WTC11 (cell line): ENCODE data around the gene DUS1L.

ENCODE experiments used
- CTCF ChIP-seq: fragments of 200-600 bp; IDR thresholded peaks from 2 replicates; pipeline ENCODE4 v1.8.0; 2022; ENCODE audit warnings: antibody characterized with exemption
- FOXJ3 ChIP-seq: sonication (generic); formaldehyde crosslinking; IDR thresholded peaks from 2 replicates; pipeline ENCODE4 v1.9.0; 2021; ENCODE audit warnings: missing genetic modification reagents, mild to moderate bottlenecking, borderline replicate concordance
- IRF2 ChIP-seq: sonication (generic); formaldehyde crosslinking; IDR thresholded peaks from 2 replicates; pipeline ENCODE4 v1.8.0; 2022; ENCODE audit warnings: low read depth, missing genetic modification reagents, borderline replicate concordance
- MAX ChIP-seq: sonication (generic); formaldehyde crosslinking; IDR thresholded peaks from 2 replicates; pipeline ENCODE4 v1.8.0; 2022; ENCODE audit warnings: mild to moderate bottlenecking, missing genetic modification reagents
- ZBTB21 ChIP-seq: sonication (generic); formaldehyde crosslinking; IDR thresholded peaks from 2 replicates; pipeline ENCODE4 v1.8.1; 2023; ENCODE audit warnings: mild to moderate bottlenecking, missing genetic modification reagents, borderline replicate concordance

- no peak for TF ChIP-seq CTCF
- no peak for TF ChIP-seq IRF2
- no peak for TF ChIP-seq MAX (CRISPR knock-in tag)
- no peak for TF ChIP-seq ZBTB21 (CRISPR knock-in tag)
- TF ChIP-seq FOXJ3, result no peak
Observed at GRCh38 chr17:82077617-82078358, 12.2 kb upstream of the DUS1L start.
